HG02678 (cell line): ENCODE data around the gene SSNA1.
A peak's percentile ranks its signal among the peaks of the same experiment; 100 is the strongest.

Experiments
- ATAC-seq: cut with Tn5 transposase; IDR thresholded peaks from one replicate; pipeline ENCODE4 v1.9.1; 2021; ENCODE audit warnings: mild to moderate bottlenecking, moderate library complexity; ENCODE audit not compliant: unreplicated experiment

Gene SSNA1

GRCh38 chr9:137188490-137189296, at the start of gene SSNA1, which contains the start of gene ANAPC2:
TSS of gene SSNA1 (plus strand) at chr9:137188676. CDS start at chr9:137188727, 51 bp downstream.
TSS of gene ANAPC2 (minus strand) at chr9:137188560. CDS start at chr9:137188532, 28 bp downstream.
- peak; percentile 77 for ATAC-seq

GRCh38 chr9:137138722-137139467, 49.6 kb upstream of the SSNA1 start, which contains the start of gene GRIN1:
TSS of gene GRIN1 (plus strand) at chr9:137139154. CDS start at chr9:137139487, 333 bp downstream.
- no peak for ATAC-seq

GRCh38 chr9:137139468-137140150, 48.9 kb upstream of the SSNA1 start:
- ATAC-seq = no peak

- no peak for ATAC-seq
Measured at GRCh38 chr9:137140151-137141012, 48.1 kb upstream of the SSNA1 start.

- no peak for ATAC-seq
Measured at GRCh38 chr9:137141050-137141810, 47.2 kb upstream of the SSNA1 start.

GRCh38 chr9:137141976-137142936, 46.2 kb upstream of the SSNA1 start:
- ATAC-seq = no peak

- ATAC-seq = no peak
Measured at GRCh38 chr9:137143459-137143858, 45.0 kb upstream of the SSNA1 start.

GRCh38 chr9:137145731-137146526, 42.5 kb upstream of the SSNA1 start:
- no peak for ATAC-seq

- no peak for ATAC-seq
Measured at GRCh38 chr9:137146527-137146918, 42.0 kb upstream of the SSNA1 start.

- ATAC-seq = no peak
Measured at GRCh38 chr9:137147091-137147792, 41.2 kb upstream of the SSNA1 start.

- ATAC-seq = no peak
Measured at GRCh38 chr9:137147793-137148160, 40.7 kb upstream of the SSNA1 start.

GRCh38 chr9:137148242-137148641, 40.2 kb upstream of the SSNA1 start:
- ATAC-seq = no peak

GRCh38 chr9:137148661-137149060, 39.8 kb upstream of the SSNA1 start:
- no peak for ATAC-seq

- no peak for ATAC-seq
Measured at GRCh38 chr9:137149363-137149762, 39.1 kb upstream of the SSNA1 start.

- ATAC-seq = peak; percentile 25
Measured at GRCh38 chr9:137149942-137150616, 38.4 kb upstream of the SSNA1 start.

GRCh38 chr9:137150617-137151457, 37.6 kb upstream of the SSNA1 start:
- ATAC-seq = peak; percentile 47
